HG03565 (cell line): ENCODE results near the gene NHLH1.

ENCODE experiments used
- ATAC-seq: cut with Tn5 transposase; IDR thresholded peaks from one replicate; pipeline ENCODE4 v1.9.1; 2021; ENCODE audit warnings: mild to moderate bottlenecking, moderate library complexity; ENCODE audit not compliant: unreplicated experiment

NHLH1 gene

GRCh38 chr1:160358073-160358472, 8.8 kb upstream of the NHLH1 start:
- ATAC-seq = no peak

GRCh38 chr1:160359559-160360226, 7.2 kb upstream of the NHLH1 start:
- no peak for ATAC-seq

GRCh38 chr1:160360227-160360695, 6.6 kb upstream of the NHLH1 start:
- ATAC-seq = no peak

- ATAC-seq = no peak
Measured at GRCh38 chr1:160361199-160361598, 5.7 kb upstream of the NHLH1 start.

GRCh38 chr1:160361814-160362167, 5.1 kb upstream of the NHLH1 start:
- no peak for ATAC-seq

- ATAC-seq = no peak
Measured at GRCh38 chr1:160362168-160362957, 4.5 kb upstream of the NHLH1 start.

- ATAC-seq = no peak
Measured at GRCh38 chr1:160363010-160363409, 3.9 kb upstream of the NHLH1 start.

- no peak for ATAC-seq
Measured at GRCh38 chr1:160363951-160364735, 2.7 kb upstream of the NHLH1 start.

GRCh38 chr1:160365325-160365724, 1.5 kb upstream of the NHLH1 start:
- ATAC-seq = no peak

GRCh38 chr1:160367516-160367900, 637 bp downstream of the NHLH1 start:
- ATAC-seq = no peak

GRCh38 chr1:160367934-160368923, 1.4 kb downstream of the NHLH1 start:
- ATAC-seq = no peak

GRCh38 chr1:160369087-160369486, 2.2 kb downstream of the NHLH1 start:
- ATAC-seq = no peak

- no peak for ATAC-seq
Measured at GRCh38 chr1:160370561-160371345, 3.9 kb downstream of the NHLH1 start.

- no peak for ATAC-seq
Measured at GRCh38 chr1:160371346-160371631, 4.4 kb downstream of the NHLH1 start.

GRCh38 chr1:160371756-160372155, 4.9 kb downstream of the NHLH1 start:
- no peak for ATAC-seq

GRCh38 chr1:160373696-160374095, 6.8 kb downstream of the NHLH1 start:
- no peak for ATAC-seq

- no peak for ATAC-seq
Measured at GRCh38 chr1:160374306-160375110, 7.6 kb downstream of the NHLH1 start.

GRCh38 chr1:160375788-160376524, 9.1 kb downstream of the NHLH1 start:
- ATAC-seq = no peak
